ENCODE results near the gene C3.

Gene C3

GRCh38 chr19:6717441-6717971, 2.9 kb downstream of the C3 start:
- no peak for TF ChIP-seq GATA3 (IDR thresholded peaks at IDR 0.05; ENCODE audit: low read depth, low read length)
- no peak for TF ChIP-seq GATA2 (IDR thresholded peaks at IDR 0.05; ENCODE audit: low read depth, low read length)

GRCh38 chr19:6717036-6717435, 3.4 kb downstream of the C3 start:
- TF ChIP-seq GATA2 (IDR thresholded peaks at IDR 0.05; ENCODE audit: low read depth, low read length) (no peak), GATA3 (IDR thresholded peaks at IDR 0.05; ENCODE audit: low read depth, low read length) (no peak)

- TF ChIP-seq GATA3 (IDR thresholded peaks at IDR 0.05; ENCODE audit: low read depth, low read length) (no peak), GATA2 (IDR thresholded peaks at IDR 0.05; ENCODE audit: low read depth, low read length) (no peak)
These were observed 3.9 kb downstream of the C3 start for GRCh38 chr19:6716610-6716970.

GRCh38 chr19:6714749-6715555, 5.5 kb downstream of the C3 start:
- TF ChIP-seq GATA3 (IDR thresholded peaks at IDR 0.05; ENCODE audit: low read depth, low read length) (no peak), GATA2 (IDR thresholded peaks at IDR 0.05; ENCODE audit: low read depth, low read length) (no peak)

GRCh38 chr19:6713773-6714692, 6.4 kb downstream of the C3 start:
- TF ChIP-seq GATA3 (IDR thresholded peaks at IDR 0.05; ENCODE audit: low read depth, low read length) (no peak), GATA2 (IDR thresholded peaks at IDR 0.05; ENCODE audit: low read depth, low read length) (no peak)

GRCh38 chr19:6712692-6713670, 7.5 kb downstream of the C3 start:
- TF ChIP-seq GATA3 (IDR thresholded peaks at IDR 0.05; ENCODE audit: low read depth, low read length) (no peak), GATA2 (IDR thresholded peaks at IDR 0.05; ENCODE audit: low read depth, low read length) (no peak)

GRCh38 chr19:6712231-6712630, 8.2 kb downstream of the C3 start:
- no peak for TF ChIP-seq GATA2 (IDR thresholded peaks at IDR 0.05; ENCODE audit: low read depth, low read length)
- no peak for TF ChIP-seq GATA3 (IDR thresholded peaks at IDR 0.05; ENCODE audit: low read depth, low read length)

- TF ChIP-seq GATA2 (IDR thresholded peaks at IDR 0.05; ENCODE audit: low read depth, low read length), result no peak
- TF ChIP-seq GATA3 (IDR thresholded peaks at IDR 0.05; ENCODE audit: low read depth, low read length), result no peak
These were observed 8.8 kb downstream of the C3 start for GRCh38 chr19:6711605-6712004.

- no peak for TF ChIP-seq GATA2 (IDR thresholded peaks at IDR 0.05; ENCODE audit: low read depth, low read length)
- TF ChIP-seq GATA3 (IDR thresholded peaks at IDR 0.05; ENCODE audit: low read depth, low read length), result no peak
These were observed 9.4 kb downstream of the C3 start for GRCh38 chr19:6711078-6711361.

GRCh38 chr19:6710273-6711077, 10.0 kb downstream of the C3 start:
- no peak for TF ChIP-seq GATA3 (IDR thresholded peaks at IDR 0.05; ENCODE audit: low read depth, low read length)
- no peak for TF ChIP-seq GATA2 (IDR thresholded peaks at IDR 0.05; ENCODE audit: low read depth, low read length)

GRCh38 chr19:6709549-6709948, 10.9 kb downstream of the C3 start:
- TF ChIP-seq GATA3 (IDR thresholded peaks at IDR 0.05; ENCODE audit: low read depth, low read length), result no peak
- TF ChIP-seq GATA2 (IDR thresholded peaks at IDR 0.05; ENCODE audit: low read depth, low read length), result no peak

GRCh38 chr19:6708346-6708745, 12.1 kb downstream of the C3 start:
- TF ChIP-seq GATA2 (IDR thresholded peaks at IDR 0.05; ENCODE audit: low read depth, low read length) (no peak), GATA3 (IDR thresholded peaks at IDR 0.05; ENCODE audit: low read depth, low read length) (no peak)

GRCh38 chr19:6707658-6708018, 12.8 kb downstream of the C3 start:
- no peak for TF ChIP-seq GATA3 (IDR thresholded peaks at IDR 0.05; ENCODE audit: low read depth, low read length)
- no peak for TF ChIP-seq GATA2 (IDR thresholded peaks at IDR 0.05; ENCODE audit: low read depth, low read length)

Measured in SH-SY5Y (cell line).